NCI-H146 treated with DMSO at 0.1 percent for 48 hours (cell line): ENCODE measurements around the gene MTG2.

ENCODE experiments used
- DNase-seq: peaks from one replicate; lab custom pipeline; 2025; ENCODE audit not compliant: unreplicated experiment; lab: John Stamatoyannopoulos, UW

Gene MTG2

GRCh38 chr20:62182469-62183425, at the start of gene MTG2:
TSS of gene MTG2 (plus strand) at chr20:62183028. CDS start at chr20:62193421, 10,393 bp downstream.
- DNase-seq, result peak; percentile 93

DNA sequence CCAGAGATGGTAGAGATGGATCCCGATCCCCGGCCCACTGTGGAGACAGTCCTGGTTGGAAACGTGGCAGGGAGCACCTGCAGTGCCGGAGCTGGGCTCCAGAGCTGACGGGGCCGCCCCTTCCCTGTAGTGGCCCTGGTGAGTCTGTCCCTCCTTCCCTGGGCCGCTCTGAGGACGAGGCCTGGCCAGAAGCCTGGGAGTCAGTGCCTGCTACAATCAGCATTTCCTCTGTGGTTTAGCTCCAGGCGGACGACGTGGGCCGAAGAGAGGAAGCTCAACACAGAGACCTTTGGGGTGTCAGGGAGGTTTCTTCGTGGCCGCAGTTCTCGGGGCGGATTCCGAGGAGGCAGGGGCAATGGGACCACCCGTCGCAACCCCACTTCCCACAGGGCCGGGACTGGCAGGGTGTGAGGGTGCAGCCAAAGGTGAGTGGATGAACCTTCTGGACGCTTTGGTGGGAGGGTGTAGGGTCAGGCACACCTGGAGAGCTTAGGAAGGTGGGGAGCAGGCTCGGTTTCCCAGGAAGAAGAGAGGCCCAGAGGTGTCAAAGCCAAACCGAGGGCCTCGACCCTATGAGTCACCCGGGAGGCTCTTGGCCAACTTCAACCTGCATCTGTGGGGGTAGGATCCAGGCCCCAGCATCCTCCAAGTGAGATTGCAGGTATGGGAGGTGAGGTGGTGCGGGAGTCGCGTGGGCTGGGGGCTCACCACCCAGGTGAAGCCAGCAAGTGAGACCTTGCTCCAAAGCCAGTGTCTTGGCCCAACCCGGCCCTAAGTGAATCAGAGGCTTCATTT, 49.6 kb upstream of the MTG2 start:
- no peak for DNase-seq

GRCh38 chr20:62133864-62134263, 49.0 kb upstream of the MTG2 start:
- no peak for DNase-seq

DNA sequence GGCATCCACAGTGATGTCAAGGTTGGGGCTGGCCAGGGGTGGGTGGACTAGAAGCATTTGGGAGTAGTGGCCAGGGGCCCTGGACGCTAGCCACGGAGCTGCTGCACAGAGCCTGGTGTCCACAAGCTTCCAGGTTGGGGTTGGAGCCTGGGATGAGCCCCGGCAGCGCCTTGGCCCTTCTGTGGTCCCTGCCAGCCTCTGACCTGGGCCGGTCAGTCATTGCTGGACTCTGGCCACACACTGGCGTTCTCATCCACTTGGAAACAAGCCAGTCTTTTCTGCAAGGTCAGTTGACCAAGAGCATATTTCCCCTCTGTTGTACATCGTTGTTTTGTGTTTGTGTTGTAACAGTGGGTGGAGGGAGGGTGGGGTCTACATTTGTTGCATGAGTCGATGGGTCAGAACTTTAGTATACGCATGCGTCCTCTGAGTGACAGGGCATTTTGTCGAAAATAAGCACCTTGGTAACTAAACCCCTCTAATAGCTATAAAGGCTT, 48.0 kb upstream of the MTG2 start:
- DNase-seq, result no peak

DNA sequence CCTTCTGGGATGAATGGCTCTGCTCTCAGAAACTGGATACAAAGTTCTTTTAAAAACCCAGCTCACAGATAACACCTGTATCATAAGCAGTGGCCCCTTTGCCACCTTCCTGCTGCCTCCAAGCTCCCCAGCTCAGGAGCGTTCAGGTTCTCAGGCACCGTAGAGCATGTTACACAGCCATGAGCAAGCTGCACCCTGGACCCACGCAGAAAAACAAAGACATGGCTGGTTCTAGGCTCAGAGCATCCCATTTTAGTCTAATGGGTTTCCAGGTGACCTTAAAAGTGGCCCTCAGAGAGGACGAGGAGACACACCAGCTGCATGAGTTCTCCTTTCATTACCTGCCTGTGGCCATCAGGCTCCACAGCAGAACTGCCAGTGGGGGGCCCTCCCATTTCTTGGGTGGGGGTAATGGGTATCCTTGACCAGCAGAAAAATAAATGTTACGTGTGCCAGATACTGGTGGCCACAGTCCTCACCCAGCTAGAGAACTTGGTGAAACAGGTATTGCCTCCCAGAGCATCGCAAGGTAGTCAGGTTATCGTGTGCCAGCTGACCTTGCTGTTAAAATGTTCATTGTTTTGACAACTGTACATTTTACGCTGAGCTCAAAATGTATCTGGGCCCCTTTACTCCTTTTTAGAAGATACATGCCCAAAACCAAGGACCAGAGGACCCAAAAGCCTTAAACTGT, 47.1 kb upstream of the MTG2 start:
- DNase-seq, result no peak

- peak; percentile 18 for DNase-seq
Measured at GRCh38 chr20:62136283-62137091, 46.3 kb upstream of the MTG2 start.

DNA sequence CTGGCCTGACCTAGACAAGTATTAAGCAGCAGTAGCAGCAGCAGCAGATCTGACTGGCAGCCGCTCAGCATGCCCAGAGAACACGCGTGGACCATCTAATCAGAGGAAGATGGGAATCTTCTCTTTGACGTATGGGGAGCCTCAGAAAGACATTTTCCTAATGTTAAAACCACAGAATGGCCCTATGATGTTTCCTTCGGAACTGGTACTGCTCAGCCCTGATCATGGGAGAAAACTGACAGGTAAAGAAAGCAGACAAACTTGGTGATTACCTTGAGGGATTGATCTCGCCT, 45.8 kb upstream of the MTG2 start:
- DNase-seq, result no peak

DNA sequence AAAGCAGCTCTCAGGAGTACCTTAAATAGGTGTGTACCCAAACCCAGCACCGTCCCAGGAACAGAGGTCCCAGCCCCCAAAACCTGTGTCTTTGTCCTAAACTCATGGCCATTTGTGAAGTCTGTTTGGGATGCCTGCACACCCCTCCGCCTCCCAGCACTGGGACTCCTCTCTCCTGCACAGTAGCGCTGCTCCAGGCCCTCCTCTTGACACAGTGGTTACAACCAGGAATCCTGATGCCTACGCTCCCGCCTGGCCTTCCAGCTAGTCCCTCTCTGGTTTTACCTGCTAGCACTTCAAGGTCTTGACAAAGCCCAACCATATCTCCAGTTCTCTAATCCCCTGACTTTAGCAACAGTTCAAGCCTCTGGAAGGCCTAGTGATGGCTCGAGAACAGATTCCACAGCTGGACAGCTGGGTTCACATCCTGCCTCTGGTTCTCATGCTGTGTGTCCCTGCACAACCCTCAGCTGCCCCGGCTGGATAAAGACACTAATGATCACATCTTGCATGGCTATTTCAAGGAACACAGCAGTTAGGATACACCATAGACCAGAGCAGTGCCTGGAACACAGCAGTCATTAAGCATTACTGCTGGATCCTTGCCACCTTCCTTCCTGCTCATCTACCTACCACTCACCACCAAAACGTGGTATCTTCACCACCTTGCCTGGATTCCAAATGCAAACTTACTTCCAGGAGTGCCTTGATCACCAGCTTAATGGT, 45.2 kb upstream of the MTG2 start:
- no peak for DNase-seq

- no peak for DNase-seq
Measured at GRCh38 chr20:62138204-62138543, 44.7 kb upstream of the MTG2 start.

- DNase-seq, result no peak
Measured at GRCh38 chr20:62138912-62139311, 43.9 kb upstream of the MTG2 start.

DNA sequence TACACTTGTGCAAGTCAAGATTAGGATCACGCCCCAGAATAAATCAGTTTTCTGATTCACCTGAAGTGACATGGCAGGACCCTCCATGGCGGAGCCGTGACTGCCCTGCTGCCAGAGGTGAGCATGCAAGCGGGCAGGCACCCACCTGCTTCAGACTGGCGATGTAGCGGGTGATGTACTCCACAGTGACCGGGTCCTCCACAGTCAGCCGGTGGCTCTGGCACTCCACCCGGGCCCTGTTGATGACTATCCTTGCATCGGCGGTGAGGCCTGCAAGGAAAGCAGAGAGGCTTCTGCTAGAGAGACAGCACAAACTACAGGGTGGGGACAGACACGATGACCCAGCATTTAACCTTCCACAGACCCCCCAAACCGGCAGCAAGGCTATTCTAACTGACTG, 43.2 kb upstream of the MTG2 start:
- DNase-seq, result no peak

DNA sequence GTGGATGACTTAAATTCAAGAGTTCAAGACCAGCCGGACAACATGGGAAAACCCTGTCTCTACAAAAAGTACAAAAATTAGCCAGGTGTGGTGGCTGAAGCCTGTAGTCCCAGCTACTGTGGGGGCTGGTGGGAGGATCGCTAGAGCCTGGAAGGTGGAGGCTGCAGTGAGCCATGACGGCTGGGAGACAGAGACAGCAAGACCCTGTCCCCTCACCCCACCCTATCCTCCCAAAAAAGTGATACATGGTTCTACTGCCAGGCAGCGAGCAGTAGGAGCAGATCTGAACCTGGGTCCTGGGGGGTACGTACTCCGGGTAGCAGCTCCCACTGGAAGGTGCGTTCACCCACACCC, 41.8 kb upstream of the MTG2 start:
- DNase-seq, result no peak

DNA sequence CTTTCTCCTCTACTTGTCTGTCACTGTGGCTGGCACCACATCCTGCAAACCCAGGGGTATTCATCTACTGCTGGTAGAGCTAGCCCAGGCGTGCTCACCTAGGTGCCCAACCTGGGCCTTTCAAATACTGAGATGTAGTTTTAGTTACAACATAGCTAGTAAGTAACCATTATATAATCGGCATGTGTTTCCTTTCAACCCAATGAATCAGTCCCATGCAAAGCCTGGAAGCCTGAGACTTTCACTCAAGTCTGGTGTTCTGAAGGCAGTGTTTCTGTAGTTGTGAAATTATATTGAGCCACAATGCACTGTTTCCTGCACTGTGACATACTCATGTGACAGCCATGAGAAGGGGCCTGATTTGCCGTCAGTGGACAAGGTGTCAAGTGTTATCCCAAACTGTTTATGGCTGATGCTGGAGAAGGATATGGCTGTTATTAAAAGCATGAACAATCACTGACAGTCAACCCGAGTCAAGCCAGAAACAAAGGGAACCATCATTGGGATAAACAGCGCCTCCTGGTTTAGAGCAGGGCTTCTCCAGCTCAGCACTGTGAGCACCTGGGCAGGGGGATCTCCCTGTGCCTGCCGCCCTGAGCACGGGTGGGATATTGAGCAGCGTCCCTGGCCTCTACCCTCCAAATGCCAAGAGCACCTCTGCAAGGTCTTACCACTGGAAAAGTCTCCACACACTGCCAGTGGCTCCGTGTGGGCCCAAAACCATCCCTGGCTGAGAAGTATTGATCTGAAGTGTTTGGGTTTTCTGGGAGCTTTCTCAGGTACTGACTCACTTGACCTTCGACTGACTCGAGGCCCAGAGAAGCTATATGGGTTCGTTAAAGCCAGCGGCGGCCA, 41.2 kb upstream of the MTG2 start:
- DNase-seq, result no peak

DNA sequence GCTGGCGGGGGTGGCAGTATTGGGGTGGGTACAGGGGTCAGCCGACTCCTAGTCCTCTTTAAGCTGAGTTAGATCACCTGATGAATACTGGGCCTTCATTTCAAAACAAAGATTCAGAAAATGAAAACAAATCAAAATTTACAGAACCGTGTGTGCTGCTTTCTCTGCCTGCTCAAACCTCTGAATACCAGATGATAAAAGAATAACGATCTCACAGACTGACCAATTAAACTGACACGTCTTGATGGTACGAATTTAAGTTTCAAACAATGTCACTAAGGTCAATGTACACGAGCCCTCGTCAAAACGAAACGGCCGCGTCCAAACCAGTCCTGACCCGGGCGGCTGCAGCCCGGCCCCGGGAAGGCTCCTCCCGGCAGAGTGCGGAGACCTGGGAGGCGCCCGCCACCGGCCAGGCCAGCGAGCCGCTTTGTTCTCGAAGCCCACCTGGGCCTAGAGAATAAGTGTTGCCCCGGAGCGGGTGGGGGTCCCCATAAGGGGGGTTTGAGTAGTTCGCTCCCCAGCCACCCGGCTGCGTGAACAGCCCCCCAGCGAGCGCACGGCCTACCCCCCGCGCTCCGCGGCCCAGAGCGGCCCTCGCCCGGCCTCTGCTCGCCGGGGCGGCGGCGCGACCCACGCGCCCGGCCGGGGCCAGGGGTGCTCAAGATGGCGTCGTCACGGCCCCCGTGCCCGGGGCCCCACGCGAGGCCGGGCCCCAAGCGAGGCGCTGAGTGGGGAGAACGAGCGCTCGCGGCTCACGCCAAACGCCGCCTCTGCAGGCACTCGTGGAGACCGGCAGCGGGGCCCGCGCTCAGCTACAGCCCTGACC, 40.4 kb upstream of the MTG2 start:
- no peak for DNase-seq

- peak; percentile 64 for DNase-seq
Measured at GRCh38 chr20:62143081-62143956, 39.5 kb upstream of the MTG2 start, which contains the start of the genes PSMA7 and SS18L1. TSS of gene PSMA7 (minus strand) at chr20:62143394. CDS start at chr20:62143303, 91 bp downstream. TSS of gene SS18L1 (plus strand) at chr20:62143769. CDS start at chr20:62143821, 52 bp downstream.

DNA sequence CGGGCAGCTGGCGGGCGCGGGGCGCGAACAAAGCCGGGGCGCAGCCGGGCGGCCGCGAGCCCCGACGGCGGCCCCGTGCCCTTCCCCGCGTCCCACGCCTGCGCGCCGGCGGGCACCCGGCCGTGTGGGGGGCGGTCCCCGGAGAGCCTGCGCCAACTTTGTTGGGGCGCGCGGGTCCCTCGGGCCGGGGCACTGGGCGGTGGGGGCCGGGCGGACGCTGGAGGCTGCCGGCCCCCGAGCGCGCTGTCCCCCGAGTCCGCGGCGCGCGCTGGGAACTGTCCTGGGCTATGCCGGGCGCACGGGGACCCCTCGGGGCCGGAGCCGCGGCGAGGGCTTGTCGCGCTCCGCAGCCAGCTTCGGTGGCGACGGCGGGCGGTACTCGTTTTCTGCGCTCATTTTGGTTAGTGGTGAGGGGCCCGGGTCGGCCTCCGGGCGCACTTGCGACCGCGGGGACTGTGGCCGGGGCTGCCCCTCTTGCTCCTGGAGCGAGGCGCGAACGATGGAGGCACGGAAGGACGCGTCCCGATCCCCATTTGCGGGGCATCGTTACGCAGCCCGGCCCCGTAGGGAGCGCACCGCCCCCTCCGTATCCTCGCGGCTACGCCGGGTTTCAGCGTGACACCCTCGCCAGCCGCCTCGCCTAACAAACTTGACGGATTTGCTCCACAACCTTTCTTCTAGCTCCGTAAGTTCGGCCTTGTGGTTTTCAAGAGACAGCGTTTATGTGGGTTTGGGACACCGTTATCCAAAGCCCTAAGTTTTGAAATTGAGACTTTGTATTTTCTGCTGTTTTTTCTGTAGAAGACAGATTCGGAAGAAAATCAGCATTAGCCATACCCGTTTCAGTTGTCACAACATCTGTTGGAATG, 38.6 kb upstream of the MTG2 start:
- DNase-seq, result no peak
